GM12874 (cell line): ENCODE data around the gene FARP1.

ENCODE experiments used
- TF ChIP-seq, protein P1 (sequence below): IDR thresholded peaks from 2 replicates; pipeline ENCODE4 v1.5.1; 2011; ENCODE audit warnings: low read depth, mild to moderate bottlenecking, control low read depth, low read length, moderate library complexity; ENCODE audit not compliant: insufficient read depth

FARP1 gene

DNA sequence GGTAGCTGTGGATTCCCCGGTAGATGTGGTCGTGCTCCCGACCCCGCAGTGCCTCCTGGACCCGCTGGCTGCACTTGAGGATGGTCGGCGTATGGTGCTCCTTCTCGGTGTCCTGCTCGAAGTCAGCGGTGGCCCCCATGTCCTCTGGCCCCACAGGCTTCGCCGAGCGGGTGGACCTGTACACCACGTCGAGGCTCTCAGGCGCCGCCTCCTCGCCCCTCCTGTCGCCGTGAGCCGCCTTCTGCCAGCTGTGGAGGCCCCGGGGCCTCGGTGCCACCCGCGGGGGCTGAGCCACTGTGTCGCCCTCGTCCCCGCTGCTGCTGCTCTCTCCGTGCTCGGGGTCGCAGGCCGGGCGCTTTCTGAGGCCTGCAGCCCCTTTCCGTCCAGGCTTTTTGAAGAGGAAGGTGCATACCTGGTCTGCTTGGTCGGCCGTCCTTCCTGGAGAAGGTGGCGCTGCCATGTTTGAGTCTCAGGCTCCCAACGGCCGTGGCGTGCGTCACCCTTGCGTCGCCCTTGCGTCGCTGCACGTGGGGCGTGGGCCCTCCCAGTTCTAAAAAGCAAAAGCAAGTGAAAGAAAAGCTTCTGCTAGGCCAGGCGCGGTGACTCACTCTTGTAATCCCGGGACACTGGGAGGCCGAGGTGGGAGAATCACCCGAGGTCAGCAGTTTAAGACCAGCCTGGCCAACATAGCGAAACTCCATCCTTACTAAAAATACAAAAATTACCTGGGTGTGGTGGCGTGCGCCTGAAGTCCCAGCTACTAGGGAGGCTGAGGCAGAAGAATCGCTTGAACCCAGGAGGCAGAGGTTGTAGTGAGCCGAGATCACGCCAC lies 34.1 kb downstream of the FARP1 start, which contains the start of gene RNF113B:
Gene RNF113B (minus strand): TSS at position 493 of the 832 bp plus-strand sequence. CDS start 33 bp downstream, at position 460.
- TF ChIP-seq, protein P1, sequence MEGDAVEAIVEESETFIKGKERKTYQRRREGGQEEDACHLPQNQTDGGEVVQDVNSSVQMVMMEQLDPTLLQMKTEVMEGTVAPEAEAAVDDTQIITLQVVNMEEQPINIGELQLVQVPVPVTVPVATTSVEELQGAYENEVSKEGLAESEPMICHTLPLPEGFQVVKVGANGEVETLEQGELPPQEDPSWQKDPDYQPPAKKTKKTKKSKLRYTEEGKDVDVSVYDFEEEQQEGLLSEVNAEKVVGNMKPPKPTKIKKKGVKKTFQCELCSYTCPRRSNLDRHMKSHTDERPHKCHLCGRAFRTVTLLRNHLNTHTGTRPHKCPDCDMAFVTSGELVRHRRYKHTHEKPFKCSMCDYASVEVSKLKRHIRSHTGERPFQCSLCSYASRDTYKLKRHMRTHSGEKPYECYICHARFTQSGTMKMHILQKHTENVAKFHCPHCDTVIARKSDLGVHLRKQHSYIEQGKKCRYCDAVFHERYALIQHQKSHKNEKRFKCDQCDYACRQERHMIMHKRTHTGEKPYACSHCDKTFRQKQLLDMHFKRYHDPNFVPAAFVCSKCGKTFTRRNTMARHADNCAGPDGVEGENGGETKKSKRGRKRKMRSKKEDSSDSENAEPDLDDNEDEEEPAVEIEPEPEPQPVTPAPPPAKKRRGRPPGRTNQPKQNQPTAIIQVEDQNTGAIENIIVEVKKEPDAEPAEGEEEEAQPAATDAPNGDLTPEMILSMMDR, result no peak

DNA sequence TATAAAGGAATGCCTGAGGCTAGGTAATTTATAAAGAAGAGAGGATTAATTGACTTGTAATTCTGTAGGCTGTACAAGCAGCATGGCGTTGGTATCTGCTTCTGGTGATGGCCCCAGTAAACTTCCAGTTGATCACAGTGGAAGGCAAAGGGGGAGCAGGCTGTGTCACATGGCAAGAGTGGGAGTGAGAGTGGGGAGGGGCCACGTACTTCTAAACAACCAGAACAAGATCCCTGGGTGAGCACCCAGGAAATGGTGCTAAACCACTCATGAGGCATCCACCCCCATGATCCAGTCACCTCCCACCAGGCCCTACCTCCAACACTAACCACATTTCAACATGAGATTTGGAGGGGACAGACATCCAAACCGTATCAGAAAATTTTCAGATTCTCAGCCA lies 37.2 kb downstream of the FARP1 start:
- TF ChIP-seq, protein P1, result no peak

DNA sequence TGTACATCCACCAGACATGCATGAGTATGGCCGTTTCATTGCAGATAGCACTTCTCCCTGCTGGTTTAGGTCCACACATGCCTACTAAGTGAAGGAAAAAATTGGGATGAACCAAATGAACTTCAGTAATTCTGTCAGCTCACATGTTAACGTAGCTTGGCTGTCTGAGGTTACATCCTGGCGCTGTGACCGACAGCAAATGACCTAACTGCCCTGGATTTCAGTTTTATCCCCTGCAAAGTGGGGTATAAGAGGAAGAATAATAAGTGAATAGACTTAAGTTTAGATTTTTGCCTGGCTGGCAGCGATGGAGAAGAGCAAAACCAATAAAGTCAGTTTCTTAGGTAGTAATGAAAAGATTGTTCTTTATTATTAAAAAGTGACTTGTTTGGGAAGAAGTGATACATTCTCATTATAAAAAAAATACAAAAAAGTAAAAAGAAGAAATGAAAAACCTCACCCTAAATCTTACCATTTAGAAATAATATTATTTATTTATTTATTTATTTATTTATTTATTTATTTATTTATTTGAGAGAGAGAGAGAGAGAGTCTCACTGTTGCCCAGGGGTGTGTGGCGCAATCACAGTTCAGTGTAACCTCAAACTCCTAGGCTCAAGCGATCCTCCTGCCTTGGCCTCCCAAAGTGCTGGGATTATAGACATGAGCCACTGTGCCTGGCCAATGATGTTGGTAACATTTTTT lies 38.4 kb downstream of the FARP1 start:
- TF ChIP-seq, protein P1, result no peak

DNA sequence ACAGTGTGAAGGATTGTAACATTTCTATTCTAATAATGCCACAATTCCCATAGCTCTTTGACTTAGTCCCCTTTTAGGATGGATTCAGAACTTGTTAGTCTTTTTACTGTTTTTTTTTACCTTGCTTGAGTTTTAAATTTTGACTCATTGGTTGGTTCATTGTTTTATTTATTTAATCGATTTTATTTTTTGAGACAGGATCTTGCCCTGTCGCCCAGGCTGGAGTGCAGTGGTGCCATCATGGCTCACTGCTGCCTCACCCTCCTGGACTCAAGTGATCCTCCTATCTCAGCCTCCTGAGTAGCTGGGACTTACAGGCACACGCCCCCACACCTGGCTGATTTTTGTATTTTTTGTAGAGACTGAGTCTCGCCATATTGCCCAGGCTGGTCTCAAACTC lies 39.3 kb downstream of the FARP1 start:
- TF ChIP-seq, protein P1, result no peak

DNA sequence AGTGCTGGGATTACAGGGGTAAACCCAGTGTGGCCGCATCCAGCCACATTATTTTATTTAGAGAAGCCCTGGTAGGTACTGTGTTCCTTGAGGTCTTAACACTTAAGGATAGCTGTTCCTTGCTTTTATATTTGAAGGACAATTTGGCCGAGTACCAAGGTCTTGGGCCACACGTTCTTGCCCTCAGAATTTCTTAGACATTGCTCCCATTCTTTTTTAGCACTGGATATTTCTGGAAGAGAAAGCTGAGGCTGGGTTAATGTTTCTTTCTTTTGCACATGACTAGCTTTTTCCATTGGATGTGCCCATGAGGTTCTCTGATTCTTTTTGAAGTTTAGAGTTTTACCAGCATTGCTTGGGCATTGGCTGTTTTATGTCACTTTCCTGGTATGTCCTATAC lies 39.7 kb downstream of the FARP1 start:
- TF ChIP-seq, protein P1, result no peak

DNA sequence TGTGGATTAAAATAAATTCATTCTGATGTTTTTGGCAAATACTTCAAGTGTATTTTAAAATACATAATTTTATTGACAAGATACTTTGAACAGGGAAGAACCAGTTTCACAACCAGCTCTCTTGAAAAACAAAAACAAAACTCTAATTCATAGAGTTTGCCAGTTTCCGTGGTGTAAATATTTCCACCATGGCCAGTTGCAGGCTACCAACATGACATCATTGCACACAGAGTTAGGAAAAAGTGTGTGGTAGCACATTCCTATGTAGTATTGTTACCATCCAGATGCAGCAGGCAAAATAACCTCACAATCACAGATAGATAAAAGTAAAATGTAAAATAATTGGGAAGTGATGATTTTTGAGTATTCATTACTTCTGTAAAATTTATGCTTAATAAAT lies 41.9 kb downstream of the FARP1 start:
- TF ChIP-seq, protein P1, result no peak

DNA sequence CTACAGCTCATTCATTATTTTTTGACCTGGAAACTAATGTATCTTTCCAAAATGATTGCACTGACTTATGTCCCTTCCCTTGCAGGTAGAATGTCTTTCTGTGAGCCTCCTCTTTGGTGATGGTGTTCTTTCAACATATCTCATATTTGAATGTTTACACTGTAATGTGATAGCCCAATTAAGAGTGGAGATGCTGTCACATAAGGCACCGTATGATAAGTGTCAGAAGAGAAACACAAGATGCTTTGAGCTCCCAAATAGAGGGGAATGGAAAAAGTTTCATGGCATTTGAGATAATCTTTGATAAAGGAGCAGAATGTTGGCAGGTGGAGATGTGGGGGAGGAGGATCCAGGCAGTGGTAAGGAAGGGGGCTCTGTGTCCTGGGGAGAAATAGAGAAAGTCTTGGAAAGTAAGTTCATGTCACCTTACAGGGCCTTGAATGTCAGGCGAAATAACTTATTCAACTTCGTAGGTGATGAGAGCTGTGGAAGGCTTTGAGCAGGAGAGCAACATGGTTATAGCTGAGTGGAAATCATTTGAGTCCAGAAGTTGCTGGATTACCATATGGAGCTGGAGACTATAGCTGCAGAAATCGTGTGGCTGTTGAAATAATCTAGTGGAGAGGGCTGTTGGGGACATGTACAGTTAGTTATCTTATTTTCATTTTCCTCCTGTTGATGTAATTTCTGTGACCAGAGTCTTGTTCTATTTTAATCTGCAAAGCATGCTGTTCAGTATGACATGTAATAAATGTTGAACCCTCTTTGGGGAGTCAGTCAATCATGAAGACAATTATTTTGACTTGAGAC lies 44.5 kb downstream of the FARP1 start:
- TF ChIP-seq, protein P1, result no peak
